ENCODE data around the gene ATP11C.
"Not testable (repeated sequence)": the region's sequence is repeated elsewhere in the genome, so short reads cannot be mapped to it uniquely, and the experiment has no call there.

ATP11C gene
- 41.8 to 68.0 (median 52.0) reads per million in 18 experiments for total RNA-seq

GRCh38 chrX:139932901-139933796, at the start of gene ATP11C:
Gene ATP11C (minus strand): TSS chrX:139933053. CDS start chrX:139932042, 1,011 bp downstream.
- peak; percentile 79 to 85 for DNase-seq

DNA sequence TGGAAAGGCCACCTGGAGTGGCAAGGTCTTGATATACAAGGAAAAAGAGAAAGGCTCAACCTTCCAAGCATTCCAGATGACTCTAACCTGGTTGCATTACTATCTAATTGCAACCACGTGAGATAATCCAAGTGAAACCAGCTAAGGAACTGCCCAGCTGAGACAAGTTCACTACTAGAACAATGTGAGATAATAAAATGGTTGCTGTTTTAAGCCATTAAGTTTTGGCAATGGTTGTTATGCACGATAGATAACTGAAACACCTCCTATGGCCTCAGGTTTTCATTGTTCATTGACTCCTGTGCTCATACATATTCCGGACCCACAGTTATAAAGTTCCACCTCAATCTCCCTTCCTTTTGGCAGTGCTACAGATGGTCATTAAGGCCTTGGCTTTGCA, 41.6 kb upstream of the ATP11C start:
- DNase-seq: no peak

GRCh38 chrX:139972629-139973624, 40.1 kb upstream of the ATP11C start:
- no peak for DNase-seq

GRCh38 chrX:139972113-139972512, 39.3 kb upstream of the ATP11C start:
- DNase-seq: no peak

DNA sequence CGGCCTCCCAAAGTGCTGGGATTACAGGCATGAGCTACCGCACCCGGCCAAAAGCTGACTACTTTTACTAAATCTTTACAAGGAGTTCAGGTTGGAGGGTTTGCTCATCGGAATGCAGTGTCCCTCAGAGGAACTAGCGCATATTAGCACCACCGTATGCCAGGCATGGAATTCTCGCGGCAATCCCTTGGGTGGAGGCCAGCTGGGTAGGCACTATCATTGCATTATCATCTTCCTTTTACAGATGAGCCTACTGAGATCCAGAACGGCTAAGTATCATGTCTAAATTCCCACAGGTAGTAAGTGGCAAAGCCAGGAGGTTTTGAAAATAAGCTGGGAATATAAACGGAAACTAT, 38.5 kb upstream of the ATP11C start:
- DNase-seq: no peak

DNA sequence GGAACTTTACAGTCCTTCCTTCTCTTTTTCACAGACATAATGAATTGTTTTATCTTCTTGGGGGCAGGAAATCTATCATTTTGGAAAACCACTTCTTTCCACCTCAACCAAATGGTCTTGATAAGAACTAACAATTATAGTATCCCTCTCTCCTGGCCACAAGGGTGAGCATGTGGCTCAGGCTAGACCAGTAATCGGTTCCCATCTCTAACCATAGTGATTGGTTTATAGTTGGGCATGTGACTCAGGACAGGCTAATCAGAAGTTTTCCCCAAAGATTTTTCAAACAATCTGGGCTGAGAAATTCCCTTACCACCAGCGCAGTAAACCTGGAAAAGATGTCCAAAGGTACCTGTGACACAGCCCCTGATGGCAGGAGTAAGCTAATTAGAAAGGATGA, 36.4 kb upstream of the ATP11C start:
- DNase-seq: no peak

DNA sequence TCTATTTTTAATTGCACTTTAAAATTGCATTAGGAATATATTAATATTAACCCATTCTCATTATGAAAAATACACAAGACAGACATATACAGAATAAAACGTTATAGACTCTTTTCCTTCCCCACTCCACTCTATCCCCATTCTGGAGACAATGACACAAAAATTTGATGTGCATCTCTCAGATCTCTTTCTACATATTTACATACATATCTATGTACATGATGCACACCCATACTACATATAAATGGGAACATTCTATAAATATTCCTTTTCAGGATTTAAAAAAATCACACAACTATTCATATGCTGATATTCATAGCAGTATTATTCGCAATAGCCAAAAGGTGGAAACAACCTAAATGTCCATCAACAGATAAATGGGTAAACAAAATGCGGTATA, 34.9 kb upstream of the ATP11C start:
- DNase-seq: no peak

- no peak for DNase-seq
Measured at GRCh38 chrX:139967300-139967699, 34.4 kb upstream of the ATP11C start.

DNA sequence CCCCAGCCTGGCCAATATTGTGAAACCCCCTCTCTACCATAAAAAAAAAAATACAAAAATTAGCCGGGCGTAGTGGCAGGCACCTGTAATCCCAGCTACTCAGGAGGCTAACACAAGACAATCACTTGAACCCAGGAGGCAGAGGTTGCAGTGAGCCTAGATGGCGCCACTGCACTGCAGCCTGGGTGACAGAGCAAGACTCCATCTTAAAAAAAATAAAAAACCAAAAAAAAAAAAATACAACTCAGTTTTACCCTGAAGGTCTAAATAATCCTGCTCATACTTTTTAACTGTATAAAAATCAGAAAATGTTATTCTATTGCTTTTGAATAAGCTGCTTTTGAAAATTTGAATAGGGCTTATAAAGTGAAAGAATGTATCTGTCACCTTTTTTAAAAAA, 33.3 kb upstream of the ATP11C start:
- not testable (repeated sequence) for DNase-seq

GRCh38 chrX:139965421-139965820, 32.6 kb upstream of the ATP11C start, which contains the start of gene CXorf66:
Gene CXorf66 (minus strand): TSS chrX:139965521. CDS start chrX:139965496, 25 bp downstream.
- no peak for DNase-seq

- DNase-seq: not testable (repeated sequence)
Measured at GRCh38 chrX:139961091-139961490, 28.2 kb upstream of the ATP11C start.

- DNase-seq: no peak
Measured at GRCh38 chrX:139949703-139950102, 16.9 kb upstream of the ATP11C start.

- DNase-seq: no peak
Measured at GRCh38 chrX:139945075-139945474, 12.2 kb upstream of the ATP11C start.

DNA sequence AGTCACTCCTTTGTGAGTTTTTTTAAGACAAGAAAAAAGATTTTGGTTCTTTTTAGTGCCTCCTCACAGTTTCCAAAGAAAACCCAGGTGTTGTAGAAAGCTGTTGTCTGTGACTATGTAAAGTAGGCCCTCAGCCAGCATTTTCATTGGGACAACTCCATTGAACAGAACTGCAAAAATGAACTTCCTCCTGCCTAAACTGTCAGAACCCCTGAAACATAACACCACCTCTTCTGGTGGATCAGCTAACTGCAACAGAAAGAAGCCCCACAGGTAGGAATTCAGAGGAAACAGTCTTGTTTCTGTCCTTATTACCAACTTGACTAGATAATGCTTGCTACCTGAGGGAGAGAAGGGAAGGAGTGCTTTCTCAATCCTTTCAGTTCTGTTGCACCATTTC, 3.4 kb upstream of the ATP11C start:
- no peak for DNase-seq

DNA sequence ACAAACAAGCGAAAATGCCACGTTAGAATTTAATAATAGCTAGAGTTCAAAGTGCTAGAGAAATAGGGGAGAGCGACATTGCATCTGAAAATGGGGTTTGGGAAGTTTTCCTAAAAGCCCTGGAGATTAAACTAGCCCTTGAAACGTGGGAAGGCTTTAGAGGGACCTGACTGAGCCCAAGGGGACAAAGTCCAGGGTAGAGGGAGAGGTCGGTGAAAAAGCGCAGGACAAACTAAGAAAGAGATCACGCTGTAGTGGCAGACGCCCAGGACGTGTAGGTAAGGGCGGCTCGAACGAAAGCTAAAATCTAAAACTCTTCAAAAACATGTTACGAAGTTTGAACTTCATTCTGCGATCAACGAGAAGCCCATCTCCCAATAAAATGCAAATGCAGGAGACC, 1.1 kb upstream of the ATP11C start:
- no peak for DNase-seq

DNA sequence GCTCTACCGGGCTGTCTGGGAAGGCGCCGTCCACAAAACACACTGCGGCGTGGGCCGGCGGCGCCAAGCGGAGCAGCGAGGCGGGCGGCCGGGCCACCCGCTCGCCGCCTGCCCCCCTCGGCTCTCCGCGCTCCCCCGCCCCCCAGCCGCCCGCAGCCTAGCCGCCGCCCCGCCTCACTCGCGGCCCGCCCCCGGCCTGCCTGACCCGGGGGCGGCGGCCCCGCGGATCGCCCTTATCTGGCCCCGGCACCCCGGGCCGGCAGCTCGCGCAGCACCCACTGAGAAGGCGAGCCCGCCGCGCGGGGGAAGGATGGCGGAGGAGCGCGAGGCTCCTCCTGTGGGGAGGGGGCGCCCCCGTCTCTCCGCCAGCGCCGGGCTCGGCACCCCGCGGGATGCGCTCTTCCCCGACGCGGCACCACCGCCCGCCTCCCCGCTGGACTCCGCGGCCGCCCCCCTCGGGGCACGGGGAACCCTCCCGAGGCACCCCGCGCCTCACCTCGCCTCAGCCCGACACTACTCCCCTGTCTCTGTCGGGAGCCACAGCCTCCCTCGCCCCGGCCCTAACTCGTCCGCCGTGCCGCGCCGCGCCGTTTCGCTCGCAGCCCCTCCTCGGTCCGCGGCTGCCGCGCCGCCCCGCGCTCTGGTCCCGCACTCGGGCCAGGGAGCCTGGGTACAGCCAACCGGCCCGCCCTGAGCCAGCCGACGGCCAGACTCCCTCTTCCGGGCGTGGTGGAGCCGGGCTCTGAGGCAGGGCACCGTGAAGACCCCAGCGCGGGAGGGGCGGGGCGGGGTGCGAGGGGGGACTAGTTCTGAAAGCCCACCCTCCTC, 566 bp downstream of the ATP11C start:
- peak in 1 of 2 donors; percentile 47 for DNase-seq

DNA sequence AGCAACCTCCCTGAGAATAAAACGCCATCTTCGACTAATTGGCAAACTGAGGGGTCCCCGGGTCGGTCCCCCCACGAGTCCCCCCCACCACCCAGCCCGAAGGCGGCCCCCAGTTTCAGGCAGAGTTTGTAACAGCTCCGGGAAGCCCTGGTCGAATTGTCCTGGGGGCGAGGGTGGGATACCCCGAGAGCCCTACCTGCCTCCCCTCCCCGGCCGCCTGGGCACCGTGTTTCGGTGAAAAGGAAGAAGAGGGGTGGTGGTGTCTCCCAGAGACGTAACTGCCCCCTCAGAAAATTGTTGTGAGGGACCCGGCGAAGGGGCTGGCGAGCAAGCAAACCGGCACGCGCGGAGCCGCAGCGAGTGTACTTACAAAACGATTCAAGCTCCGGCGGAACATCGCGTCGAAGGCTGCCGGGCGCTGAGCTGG, 1.2 kb downstream of the ATP11C start:
- no peak for DNase-seq

GRCh38 chrX:139930916-139931645, 1.8 kb downstream of the ATP11C start:
- DNase-seq: peak in 1 of 2 donors; percentile 2

DNA sequence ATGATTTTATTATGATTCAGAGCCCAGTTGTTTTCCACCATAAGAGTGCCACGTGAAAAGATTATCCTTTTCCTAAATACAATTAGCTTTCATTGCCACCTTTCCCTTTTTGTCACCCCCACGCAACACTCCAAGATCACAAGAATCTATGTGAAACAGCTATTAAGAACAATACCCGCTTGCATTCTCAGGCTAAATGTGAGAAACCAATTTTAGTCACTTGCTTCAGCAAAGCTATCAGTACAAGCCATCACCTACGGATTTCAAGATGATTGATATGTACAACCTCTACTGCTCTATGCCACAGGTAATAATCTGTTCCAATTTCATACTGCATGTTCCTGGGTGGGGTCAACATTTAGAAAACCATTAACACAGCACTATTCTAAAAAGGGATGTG, 2.5 kb downstream of the ATP11C start:
- DNase-seq: no peak

- no peak for DNase-seq
Measured at GRCh38 chrX:139929876-139930275, 3.0 kb downstream of the ATP11C start.

- DNase-seq: no peak
Measured at GRCh38 chrX:139924696-139925095, 8.2 kb downstream of the ATP11C start.
